HG03045 (cell line): Measurements from ENCODE around the gene KCNJ16.
"Not testable (repeated sequence)": the region's sequence is repeated elsewhere in the genome, so short reads cannot be mapped to it uniquely, and the experiment has no call there.

ENCODE experiments used
- ATAC-seq: cut with Tn5 transposase; IDR thresholded peaks from one replicate; pipeline ENCODE4 v1.9.1; 2021; ENCODE audit warnings: mild to moderate bottlenecking, moderate library complexity; ENCODE audit not compliant: unreplicated experiment

Gene KCNJ16

GRCh38 chr17:70074956-70075355 is at the start of gene KCNJ16:
TSS of gene KCNJ16 (plus strand) at chr17:70075225. CDS start at chr17:70132088, 56,863 bp downstream.
- ATAC-seq = no peak

- no peak for ATAC-seq
Observed at GRCh38 chr17:70028397-70028796, 46.6 kb upstream of the KCNJ16 start.

- ATAC-seq = no peak
Observed at GRCh38 chr17:70028978-70029767, 45.9 kb upstream of the KCNJ16 start.

GRCh38 chr17:70030371-70030770 is 44.7 kb upstream of the KCNJ16 start:
- ATAC-seq = no peak

- ATAC-seq = no peak
Observed at GRCh38 chr17:70031341-70031740, 43.7 kb upstream of the KCNJ16 start.

- ATAC-seq = no peak
Observed at GRCh38 chr17:70033165-70033564, 41.9 kb upstream of the KCNJ16 start.

GRCh38 chr17:70034158-70034557 is 40.9 kb upstream of the KCNJ16 start:
- ATAC-seq = no peak

GRCh38 chr17:70037498-70037897 is 37.5 kb upstream of the KCNJ16 start:
- no peak for ATAC-seq

GRCh38 chr17:70040336-70040735 is 34.7 kb upstream of the KCNJ16 start:
- no peak for ATAC-seq

GRCh38 chr17:70041061-70041460 is 34.0 kb upstream of the KCNJ16 start:
- no peak for ATAC-seq

GRCh38 chr17:70041540-70041939 is 33.5 kb upstream of the KCNJ16 start:
- ATAC-seq = no peak

- ATAC-seq = not testable (repeated sequence)
Observed at GRCh38 chr17:70045780-70046179, 29.2 kb upstream of the KCNJ16 start.

- no peak for ATAC-seq
Observed at GRCh38 chr17:70047619-70048419, 27.2 kb upstream of the KCNJ16 start.

- no peak for ATAC-seq
Observed at GRCh38 chr17:70049801-70050591, 25.0 kb upstream of the KCNJ16 start.

- ATAC-seq = no peak
Observed at GRCh38 chr17:70050931-70051330, 24.1 kb upstream of the KCNJ16 start.

GRCh38 chr17:70053241-70054234 is 21.5 kb upstream of the KCNJ16 start:
- no peak for ATAC-seq

GRCh38 chr17:70055000-70055399 is 20.0 kb upstream of the KCNJ16 start:
- ATAC-seq = no peak

- ATAC-seq = no peak
Observed at GRCh38 chr17:70059071-70059470, 16.0 kb upstream of the KCNJ16 start.

GRCh38 chr17:70059649-70060048 is 15.4 kb upstream of the KCNJ16 start:
- ATAC-seq = no peak

- no peak for ATAC-seq
Observed at GRCh38 chr17:70060415-70060814, 14.6 kb upstream of the KCNJ16 start.
